Loucy (cell line): ENCODE results near the gene RALGDS.

Experiments
- H2AFZ ChIP-seq: fragments of 200-600 bp; sonication (generic); 2 replicates; pipeline ENCODE4 v1.6.0; 2016; ENCODE audit warnings: antibody characterized with exemption, mild to moderate bottlenecking, low read length, moderate library complexity
- H3F3A ChIP-seq: fragments of 200-600 bp; 2 replicates; pipeline ENCODE4 v1.6.0; 2016; ENCODE audit warnings: antibody characterized with exemption, low read depth, mild to moderate bottlenecking
- H3K27me3 ChIP-seq: fragments of 200-600 bp; sonication (generic); 2 replicates; pipeline ENCODE4 v1.6.1; 2014; ENCODE audit warnings: low read length, mild to moderate bottlenecking; ENCODE audit not compliant: insufficient read depth, poor library complexity, severe bottlenecking
- H3K36me3 ChIP-seq: fragments of 200-600 bp; sonication (generic); 2 replicates; pipeline ENCODE4 v1.6.1; 2016; ENCODE audit warnings: low read length; ENCODE audit not compliant: insufficient read depth
- H3K4me1 ChIP-seq: fragments of 200-600 bp; sonication (generic); 2 replicates; pipeline ENCODE4 v1.5.1; 2014; ENCODE audit warnings: low read length, mild to moderate bottlenecking; ENCODE audit not compliant: insufficient read depth, poor library complexity, severe bottlenecking
- H3K4me2 ChIP-seq: fragments of 200-600 bp; sonication (generic); 2 replicates; pipeline ENCODE4 v1.6.0; 2014; ENCODE audit warnings: antibody characterized with exemption, low read length, low read depth, mild to moderate bottlenecking; ENCODE audit not compliant: poor library complexity, severe bottlenecking
- H3K4me3 ChIP-seq: fragments of 200-600 bp; sonication (generic); 2 replicates; pipeline ENCODE4 v1.5.1; 2014; ENCODE audit warnings: low read length, mild to moderate bottlenecking, mixed read lengths; ENCODE audit not compliant: poor library complexity, severe bottlenecking
- H3K79me2 ChIP-seq: fragments of 200-600 bp; sonication (generic); 2 replicates; pipeline ENCODE4 v1.6.1; 2014; ENCODE audit warnings: low read length; ENCODE audit not compliant: insufficient read depth
- H3K9ac ChIP-seq: fragments of 200-600 bp; sonication (generic); 2 replicates; pipeline ENCODE4 v1.6.0; 2014; ENCODE audit warnings: mild to moderate bottlenecking, low read depth, low read length, moderate library complexity; ENCODE audit not compliant: poor library complexity, severe bottlenecking
- H3K9me2 ChIP-seq: fragments of 200-600 bp; sonication (generic); replicated peaks from 2 replicates; pipeline ENCODE4 v1.6.1; 2016; ENCODE audit warnings: low read depth, low read length, mixed read lengths
- H3K9me3 ChIP-seq: fragments of 200-600 bp; sonication (generic); 2 replicates; pipeline ENCODE4 v1.6.1; 2014; ENCODE audit warnings: mild to moderate bottlenecking, antibody characterized with exemption, low read length, low read depth; ENCODE audit not compliant: insufficient read depth
- H4K20me1 ChIP-seq: fragments of 200-600 bp; sonication (generic); 2 replicates; pipeline ENCODE4 v1.6.0; 2014; ENCODE audit warnings: antibody characterized with exemption, low read length, mild to moderate bottlenecking; ENCODE audit not compliant: insufficient read depth, poor library complexity, severe bottlenecking
- CTCF ChIP-seq: fragments of 200-600 bp; sonication (generic); conservative IDR thresholded peaks from 2 replicates; pipeline ENCODE4 v1.5.1; 2014; ENCODE audit warnings: mild to moderate bottlenecking, antibody characterized with exemption, low read length
- EZH2phosphoT487 ChIP-seq: fragments of 200-600 bp; IDR thresholded peaks from 2 replicates; pipeline ENCODE4 v1.6.1; 2018; ENCODE audit warnings: antibody characterized with exemption, mild to moderate bottlenecking, moderate library complexity, borderline replicate concordance

Gene RALGDS

GRCh38 chr9:133163504-133164172, 42.6 kb upstream of the RALGDS start, which contains the start of gene GBGT1:
Gene GBGT1, minus strand, starts transcription at chr9:133163914. Its CDS starts 1,502 bp downstream, at chr9:133162412.
- H2AFZ ChIP-seq, result peak within 1 kb of the TSS; percentile 84; the same call in 1 of the 2 replicates
- H4K20me1 ChIP-seq, result no peaks in the 10 kb centered on the region
- peaks cover 7% of the 10 kb centered on the region; the same call in 1 of the 2 replicates for H3F3A ChIP-seq
- H3K36me3 ChIP-seq, result no peaks in the 10 kb centered on the region
- H3K9ac ChIP-seq, result peak within 1 kb of the TSS; percentile 82
- H3K4me3 ChIP-seq, result peak within 1 kb of the TSS; percentile 85
- no peaks in the 10 kb centered on the region for H3K9me2 ChIP-seq
- peak within 1 kb of the TSS; percentile 86 for H3K4me2 ChIP-seq
- H3K27me3 ChIP-seq, result no peaks in the 10 kb centered on the region
- no peaks in the 10 kb centered on the region for H3K9me3 ChIP-seq
- H3K79me2 ChIP-seq, result 0 out of 2 replicates have a peak, but pooled peaks cover 5% of the 10 kb centered on the region
- H3K4me1 ChIP-seq, result peaks cover 25% of the 10 kb centered on the region
- TF ChIP-seq CTCF, result no peak
- TF ChIP-seq EZH2phosphoT487, result no peak

GRCh38 chr9:133162861-133163503, 41.9 kb upstream of the RALGDS start:
- H3K36me3 ChIP-seq, result no peaks in the 10 kb centered on the region
- H3K4me1 ChIP-seq, result peaks cover 25% of the 10 kb centered on the region
- no peak for TF ChIP-seq CTCF
- TF ChIP-seq EZH2phosphoT487, result no peak
- H3K9me2 ChIP-seq, result no peaks in the 10 kb centered on the region
- peak overlapping the region; percentile 82 for H3K9ac ChIP-seq
- H3K4me2 ChIP-seq, result peak overlapping the region; percentile 86
- H3K27me3 ChIP-seq, result no peaks in the 10 kb centered on the region
- H2AFZ ChIP-seq, result no peak overlapping the region
- no peaks in the 10 kb centered on the region for H3K9me3 ChIP-seq
- H4K20me1 ChIP-seq, result no peaks in the 10 kb centered on the region
- peak overlapping the region; percentile 85 for H3K4me3 ChIP-seq
- 0 out of 2 replicates have a peak, but pooled peaks cover 5% of the 10 kb centered on the region for H3K79me2 ChIP-seq
- H3F3A ChIP-seq, result peaks cover 7% of the 10 kb centered on the region; the same call in 1 of the 2 replicates

GRCh38 chr9:133161547-133161950, 40.5 kb upstream of the RALGDS start:
- H3K4me3 ChIP-seq, result no peak overlapping the region
- peaks cover 7% of the 10 kb centered on the region; the same call in 1 of the 2 replicates for H3F3A ChIP-seq
- peaks cover 25% of the 10 kb centered on the region for H3K4me1 ChIP-seq
- H3K4me2 ChIP-seq, result peak overlapping the region; percentile 39
- TF ChIP-seq EZH2phosphoT487 (no peak), CTCF (no peak)
- 0 out of 2 replicates have a peak, but pooled peaks cover 5% of the 10 kb centered on the region for H3K79me2 ChIP-seq
- H3K27me3 ChIP-seq, result no peaks in the 10 kb centered on the region
- H3K9me3 ChIP-seq, result no peaks in the 10 kb centered on the region
- H2AFZ ChIP-seq, result no peak overlapping the region
- H4K20me1 ChIP-seq, result no peaks in the 10 kb centered on the region
- H3K9me2 ChIP-seq, result no peaks in the 10 kb centered on the region
- no peaks in the 10 kb centered on the region for H3K36me3 ChIP-seq
- no peak overlapping the region for H3K9ac ChIP-seq
